Chondrocyte (in vitro differentiated cells): ENCODE data around the gene HMGN2. TPM values are rescaled to one million over a fixed set of nuclear protein-coding genes. Genes with fewer than 3 reads are reported as not detected.

Experiments
- DNase-seq: peaks from one replicate; pipeline ENCODE4 v3.0.0; 2021; ENCODE audit warnings: mixed read lengths, low spot score
- H3K27ac Mint-ChIP-seq: one replicate; pipeline ENCODE4 v1.8.0; 2021; ENCODE audit warnings: mild to moderate bottlenecking, moderate library complexity, mixed read lengths; ENCODE audit not compliant: unreplicated experiment
- H3K27me3 Mint-ChIP-seq: 2 replicates; pipeline ENCODE4 v1.8.0; 2021; ENCODE audit warnings: low read depth, mixed read lengths
- H3K36me3 Mint-ChIP-seq: 2 replicates; pipeline ENCODE4 v1.8.0; 2021; ENCODE audit warnings: low read depth, mixed read lengths
- H3K4me1 Mint-ChIP-seq: 2 replicates; pipeline ENCODE4 v1.8.0; 2021; ENCODE audit warnings: low read depth, mild to moderate bottlenecking, mixed read lengths
- H3K4me3 Mint-ChIP-seq: one replicate; pipeline ENCODE4 v1.8.0; 2021; ENCODE audit warnings: mild to moderate bottlenecking, moderate library complexity, mixed read lengths; ENCODE audit not compliant: unreplicated experiment
- H3K9me3 Mint-ChIP-seq: 2 replicates; pipeline ENCODE4 v1.8.0; 2021; ENCODE audit warnings: low read depth, mixed read lengths
- CTCF ChIP-seq: fragments of 200-600 bp; sonication (generic); IDR thresholded peaks from 2 replicates; pipeline ENCODE4 v1.5.0; 2021; ENCODE audit warnings: antibody characterized with exemption, mild to moderate bottlenecking, moderate library complexity
- total RNA-seq: library from RNA; stranded (reverse); gene quantifications from 3 replicates; pipeline ENCODE4 v1.2.1, GENCODE V29; 2021

HMGN2 gene
- total RNA-seq, 1 donor from 2014 or later, result 241 TPM

- Mint-ChIP-seq H3K27ac (no peak overlapping the region), H3K4me3 (no peak overlapping the region), H3K9me3 (no peaks in the 10 kb centered on the region), H3K27me3 (no peaks in the 10 kb centered on the region), H3K4me1 (peaks cover 9% of the 10 kb centered on the region), H3K36me3 (peaks cover 32% of the 10 kb centered on the region)
- TF ChIP-seq CTCF, result no peak
- no peak for DNase-seq
These were observed 34.2 kb upstream of the HMGN2 start for GRCh38 chr1:26438041-26438440.

- H3K27me3 Mint-ChIP-seq, result no peaks in the 10 kb centered on the region
- no peaks in the 10 kb centered on the region for H3K9me3 Mint-ChIP-seq
- H3K4me1 Mint-ChIP-seq, result no peaks in the 10 kb centered on the region
- H3K27ac Mint-ChIP-seq, result no peak overlapping the region
- H3K36me3 Mint-ChIP-seq, result peaks cover 39% of the 10 kb centered on the region
- DNase-seq, result no peak
- no peak overlapping the region for H3K4me3 Mint-ChIP-seq
- TF ChIP-seq CTCF, result no peak
These were observed 32.0 kb upstream of the HMGN2 start for GRCh38 chr1:26440259-26440658.

- Mint-ChIP-seq H3K27ac (no peak overlapping the region), H3K4me1 (no peaks in the 10 kb centered on the region), H3K4me3 (no peak overlapping the region), H3K27me3 (no peaks in the 10 kb centered on the region), H3K36me3 (peaks cover 39% of the 10 kb centered on the region), H3K9me3 (no peaks in the 10 kb centered on the region)
- no peak for DNase-seq
- TF ChIP-seq CTCF, result no peak
These were observed 22.4 kb upstream of the HMGN2 start for GRCh38 chr1:26449868-26450267.

- no peaks in the 10 kb centered on the region for H3K27me3 Mint-ChIP-seq
- H3K4me3 Mint-ChIP-seq, result no peak overlapping the region
- no peak for TF ChIP-seq CTCF
- no peak overlapping the region for H3K27ac Mint-ChIP-seq
- H3K36me3 Mint-ChIP-seq, result peaks cover 40% of the 10 kb centered on the region
- no peak for DNase-seq
- H3K9me3 Mint-ChIP-seq, result no peaks in the 10 kb centered on the region
- H3K4me1 Mint-ChIP-seq, result no peaks in the 10 kb centered on the region
These were observed 21.3 kb upstream of the HMGN2 start for GRCh38 chr1:26450908-26451307.

GRCh38 chr1:26452459-26453183, 19.6 kb upstream of the HMGN2 start:
- Mint-ChIP-seq H3K4me1 (no peaks in the 10 kb centered on the region), H3K27ac (no peak overlapping the region), H3K36me3 (peaks cover 29% of the 10 kb centered on the region), H3K4me3 (no peak overlapping the region), H3K27me3 (no peaks in the 10 kb centered on the region), H3K9me3 (no peaks in the 10 kb centered on the region)
- TF ChIP-seq CTCF, result no peak
- no peak for DNase-seq
